Transverse colon (tissue), 4 donors: ENCODE data around the gene FBL. TPM values are rescaled to one million over a fixed set of nuclear protein-coding genes. Genes with fewer than 3 reads are reported as not detected.

Experiments used
- DNase-seq: peaks from one replicate; pipeline ENCODE4 v3.0.0-alpha.2; 2019
- H3K27ac ChIP-seq, 4 donors: fragments of 200-600 bp; sonication (generic); 2 replicates each; pipeline ENCODE4 v1.5.1; 2016 to 2018; ENCODE audit warnings: inconsistent platforms in 4 of 4
- H3K27me3 ChIP-seq: fragments of 200-600 bp; sonication (generic); 2 replicates; pipeline ENCODE4 v1.5.1; 2017; ENCODE audit warnings: inconsistent platforms
- H3K36me3 ChIP-seq, 4 donors: fragments of 200-600 bp; sonication (generic); 2 replicates each; pipeline ENCODE4 v1.5.1; 2017 to 2019; ENCODE audit warnings: inconsistent platforms in 4 of 4
- H3K4me1 ChIP-seq, 4 donors: fragments of 200-600 bp; sonication (generic); 2 replicates each; pipeline ENCODE4 v1.5.1; 2017 to 2020; ENCODE audit warnings: inconsistent platforms in 4 of 4
- H3K4me3 ChIP-seq, 4 donors: fragments of 200-600 bp; sonication (generic); 1 replicate in 1 of 4; 2 replicates in 3 of 4; pipeline versions ENCODE4 v1.5.1 to v1.6.1; 2017 to 2019; ENCODE audit warnings: inconsistent platforms in 4 of 4
- H3K9me3 ChIP-seq, 2 donors: fragments of 200-600 bp; sonication (generic); 2 replicates each; pipeline ENCODE4 v1.5.1; 2017 to 2019; ENCODE audit warnings: inconsistent platforms in 2 of 2
- EP300 ChIP-seq: sonication (generic); formaldehyde crosslinking; IDR thresholded peaks from one replicate; pipeline ENCODE4 v1.6.1; 2017; ENCODE audit warnings: antibody characterized with exemption, low read depth
- POLR2A ChIP-seq: fragments of 450-650 bp; IDR thresholded peaks from one replicate; pipeline ENCODE4 v1.6.1; 2016; ENCODE audit warnings: antibody characterized with exemption, mild to moderate bottlenecking, moderate library complexity
- POLR2AphosphoS5 ChIP-seq, 3 donors: sonication (generic); formaldehyde crosslinking; IDR thresholded peaks; one replicate each; pipeline ENCODE4 v1.6.1; 2016; ENCODE audit warnings: antibody characterized with exemption in 3 of 3
- WGBS, 2 donors: methylation state at CpG; one replicate each; pipeline ENCODE4 v1.1.5; 2018; ENCODE audit warnings: low coverage in 1 of 2; 5-methylcytosine and 5-hydroxymethylcytosine counted together
- in situ Hi-C, 4 donors: fragments of 200-750 bp; cut with MboI; loops; one replicate each; pipeline versions ENCODE4 v1.15.0 to v1.15.1; 2017; ENCODE audit warnings: low sequenced_read_pairs in 3 of 4, low pct_ligation_motif_present in 1 of 4, low pct_unique_long_range_greater_than_20kb in 1 of 4
- intact Hi-C: fragments of 100-400 bp; cut with DNase I; formaldehyde crosslinking; loops from one replicate; pipeline ENCODE4 v1.15.1; 2023; ENCODE audit warnings: low total_unique reads
- small RNA-seq, 4 donors: library from RNA; depleted of rRNA; stranded (forward); fragments of <200 nt; gene quantifications; one replicate each; pipeline ENCODE3, GENCODE V24; 2016
- total RNA-seq, 4 donors: library from RNA; depleted of rRNA; stranded (reverse); fragments of >200 nt; gene quantifications; one replicate each; pipeline ENCODE4 v1.1.0, GENCODE V29; 2016
- TF ChIP-seq, protein P1 (sequence below), 5 experiments: fragments of 200-600 bp in 3 of 5; fragments of 450-650 bp in 2 of 5; sonication (generic) in 3 of 5; IDR thresholded peaks; 1 replicate in 2 of 5; 2 replicates in 3 of 5; pipeline ENCODE4 v1.5.1; 2016 to 2017; ENCODE audit warnings: antibody characterized with exemption in 5 of 5, inconsistent platforms in 3 of 5, mild to moderate bottlenecking in 2 of 5, moderate library complexity in 1 of 5

Gene FBL
- total RNA-seq, 4 donors from 2014 or later, result 20.6 to 107 (median 62.6) TPM

DNA sequence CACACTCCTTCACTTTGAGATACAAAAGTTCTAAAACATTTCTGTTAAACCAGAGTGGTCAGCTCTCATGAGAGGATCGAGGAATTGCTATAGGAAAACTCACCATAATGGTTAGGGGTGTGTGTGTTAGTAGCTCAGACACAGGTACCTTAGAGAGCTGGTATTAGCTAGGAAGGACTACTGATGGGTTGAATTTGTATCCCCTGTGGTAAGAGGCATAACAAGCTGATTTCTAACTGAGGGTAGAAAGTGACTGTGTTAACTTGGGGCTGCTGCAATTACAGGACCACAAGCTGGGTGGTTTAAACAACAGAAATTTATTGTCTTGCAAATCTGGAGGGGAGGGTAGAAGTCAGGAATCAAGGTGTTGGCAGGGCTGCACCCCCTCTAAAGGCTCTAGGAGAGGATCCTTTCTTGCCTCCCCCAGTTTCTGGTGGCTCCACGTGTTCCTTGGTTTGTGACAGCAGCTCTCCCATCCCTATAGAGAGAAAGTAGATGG, 50.1 kb downstream of the FBL start:
- no peak overlapping the region for H3K4me3 ChIP-seq
- no peaks in the 10 kb centered on the region for H3K36me3 ChIP-seq
- WGBS, 2 donors, result 28 to 33% methylated on average over 1 to 2 of the region's 2 CpGs
- intact Hi-C loops, result loop anchor here (10.0 kb wide), 1 partner anchor 169 kb away; no protein-coding TSS in a partner anchor
- TF ChIP-seq POLR2AphosphoS5 (IDR thresholded peaks at IDR 0.05) (no peak), EP300 (no peak), POLR2A (no peak)
- TF ChIP-seq, protein P1, sequence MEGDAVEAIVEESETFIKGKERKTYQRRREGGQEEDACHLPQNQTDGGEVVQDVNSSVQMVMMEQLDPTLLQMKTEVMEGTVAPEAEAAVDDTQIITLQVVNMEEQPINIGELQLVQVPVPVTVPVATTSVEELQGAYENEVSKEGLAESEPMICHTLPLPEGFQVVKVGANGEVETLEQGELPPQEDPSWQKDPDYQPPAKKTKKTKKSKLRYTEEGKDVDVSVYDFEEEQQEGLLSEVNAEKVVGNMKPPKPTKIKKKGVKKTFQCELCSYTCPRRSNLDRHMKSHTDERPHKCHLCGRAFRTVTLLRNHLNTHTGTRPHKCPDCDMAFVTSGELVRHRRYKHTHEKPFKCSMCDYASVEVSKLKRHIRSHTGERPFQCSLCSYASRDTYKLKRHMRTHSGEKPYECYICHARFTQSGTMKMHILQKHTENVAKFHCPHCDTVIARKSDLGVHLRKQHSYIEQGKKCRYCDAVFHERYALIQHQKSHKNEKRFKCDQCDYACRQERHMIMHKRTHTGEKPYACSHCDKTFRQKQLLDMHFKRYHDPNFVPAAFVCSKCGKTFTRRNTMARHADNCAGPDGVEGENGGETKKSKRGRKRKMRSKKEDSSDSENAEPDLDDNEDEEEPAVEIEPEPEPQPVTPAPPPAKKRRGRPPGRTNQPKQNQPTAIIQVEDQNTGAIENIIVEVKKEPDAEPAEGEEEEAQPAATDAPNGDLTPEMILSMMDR (IDR thresholded peaks at IDR 0.05), result no peak
- DNase-seq, result no peak
- H3K27ac ChIP-seq, result no peak overlapping the region
- H3K4me1 ChIP-seq, result no peaks in the 10 kb centered on the region
- in situ Hi-C loops, result loop anchor here in 2 of 4 donors (10.0 kb wide), 1 partner anchor 49 kb away; the partner anchor contains the start of gene FBL (in 2 of the 2)
- no peaks in the 10 kb centered on the region for H3K9me3 ChIP-seq
- peaks cover 15% of the 10 kb centered on the region for H3K27me3 ChIP-seq

DNA sequence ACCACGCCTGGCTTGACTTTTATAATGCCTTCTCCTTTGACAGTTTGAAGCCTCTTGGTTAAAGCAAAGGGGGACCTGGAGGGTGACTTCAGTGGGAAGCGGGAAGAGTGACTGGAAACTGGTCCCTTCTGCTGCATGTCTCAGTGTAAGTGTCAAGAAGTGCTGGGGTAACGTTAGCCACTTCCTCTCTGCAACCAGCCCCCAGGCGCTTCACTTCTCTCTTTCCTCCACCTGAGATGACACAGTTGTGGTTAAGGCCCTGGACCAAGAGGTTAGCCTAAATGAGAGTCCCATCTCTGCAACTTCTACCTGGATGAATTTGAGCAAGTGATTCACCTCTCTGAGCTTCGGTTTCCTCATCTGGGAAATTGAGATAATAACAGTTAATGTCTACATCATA, 51.2 kb downstream of the FBL start:
- no peak overlapping the region for H3K4me3 ChIP-seq
- no peaks in the 10 kb centered on the region for H3K36me3 ChIP-seq
- H3K9me3 ChIP-seq, result no peaks in the 10 kb centered on the region
- 40 to 65% methylated on average over 2 to 5 of the region's 5 CpGs for WGBS, 2 donors
- TF ChIP-seq, protein P1 (IDR thresholded peaks at IDR 0.05), result no peak
- TF ChIP-seq EP300, result no peak
- DNase-seq, result no peak
- intact Hi-C loops, result loop anchor here (10.0 kb wide), 1 partner anchor 170 kb away; no protein-coding TSS in a partner anchor
- no peak overlapping the region for H3K27ac ChIP-seq
- in situ Hi-C loops, result loop anchor here in 2 of 4 donors (10.0 kb wide), 1 partner anchor 50 kb away; the partner anchor contains the start of gene FBL (in 2 of the 2)
- no peaks in the 10 kb centered on the region for H3K4me1 ChIP-seq
- H3K27me3 ChIP-seq, result peaks cover 15% of the 10 kb centered on the region

DNA sequence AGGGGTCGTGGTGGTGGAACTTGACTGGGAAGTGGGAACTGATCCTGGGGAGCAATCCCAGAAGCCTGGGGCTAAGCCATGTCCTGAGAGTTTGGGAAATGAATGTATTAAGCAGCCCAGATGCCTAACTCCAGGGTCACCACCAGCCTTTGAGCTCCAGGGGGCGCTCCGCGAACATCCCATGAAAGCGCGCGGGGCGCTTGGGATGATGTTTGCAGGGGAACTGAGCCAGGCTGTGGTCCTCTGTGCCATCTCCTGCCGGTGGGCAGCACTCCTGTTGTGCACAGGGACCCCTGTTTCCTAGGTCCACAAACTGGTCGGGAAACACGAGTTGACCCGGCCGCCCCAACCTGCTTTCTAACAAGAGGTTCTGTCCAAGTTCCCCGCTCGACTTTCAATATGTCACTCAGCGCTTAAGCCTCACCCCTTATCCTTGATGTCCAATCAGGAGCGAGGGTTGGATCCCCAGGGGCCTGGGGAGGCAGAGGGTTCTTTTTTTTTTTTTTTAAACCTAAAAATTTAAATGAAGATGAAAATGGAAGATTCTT, 53.1 kb downstream of the FBL start:
- 0 to 1% methylated on average over 1 to 17 of the region's 17 CpGs for WGBS, 2 donors
- DNase-seq, result peak; percentile 71
- in situ Hi-C loops (loop anchor here in 2 of 4 donors (10.0 kb wide), 1 partner anchor 52 kb away; the partner anchor contains the start of gene FBL (in 2 of the 2)), intact Hi-C loops (loop anchor here (10.0 kb wide), 1 partner anchor 172 kb away; no protein-coding TSS in a partner anchor)
- Histone ChIP-seq H3K4me3 (peak overlapping the region; percentile 27 to 49 (median 32)), H3K27ac (no peak overlapping the region), H3K36me3 (no peaks in the 10 kb centered on the region), H3K9me3 (no peaks in the 10 kb centered on the region), H3K27me3 (peaks cover 13% of the 10 kb centered on the region), H3K4me1 (no peaks in the 10 kb centered on the region)
- no peak for TF ChIP-seq POLR2A
- TF ChIP-seq, protein P1 (IDR thresholded peaks at IDR 0.05), result peak; percentile 79 to 84 (median 83)

DNA sequence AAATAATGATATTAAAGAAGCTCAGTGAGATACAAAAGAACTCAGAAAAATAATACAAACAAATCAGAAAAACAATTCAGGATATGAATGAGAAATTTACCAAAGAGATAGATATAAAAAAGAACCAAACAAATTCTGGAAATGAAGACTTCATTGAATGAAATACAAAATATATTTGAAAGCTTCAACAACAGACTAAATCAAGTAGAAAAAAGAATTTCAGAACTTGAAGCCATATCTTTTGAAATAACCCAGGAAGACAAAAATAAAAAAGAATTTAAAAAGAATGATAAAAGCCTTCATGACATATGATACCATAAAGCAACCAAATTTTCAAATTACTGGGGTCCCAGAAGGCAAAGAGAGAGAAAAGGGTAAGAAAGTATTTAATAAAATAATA, 57.9 kb downstream of the FBL start:
- H3K36me3 ChIP-seq, result no peaks in the 10 kb centered on the region
- intact Hi-C loops, result no loop called here
- H3K27ac ChIP-seq, result no peak overlapping the region
- TF ChIP-seq POLR2A, result no peak
- TF ChIP-seq, protein P1 (IDR thresholded peaks at IDR 0.05), result no peak
- TF ChIP-seq EP300, result no peak
- TF ChIP-seq POLR2AphosphoS5 (IDR thresholded peaks at IDR 0.05), result no peak
- H3K27me3 ChIP-seq, result peaks cover 22% of the 10 kb centered on the region
- DNase-seq, result no peak
- peaks cover 0 to 4% of the 10 kb centered on the region in 2 donors for H3K9me3 ChIP-seq
- H3K4me3 ChIP-seq, result no peak overlapping the region
- no peaks in the 10 kb centered on the region for H3K4me1 ChIP-seq
- in situ Hi-C loops, result no loop called here

Small RNA genes lying within 50 kb of the gene (small RNA-seq; reads per million reads assigned to genes)
- 0 reads per million in 4 donors for gene MIR6719

Other genes starting within 250 kb of the FBL start
- not detected for gene LGALS13, start 243.9 kb downstream of the FBL start, total RNA-seq
- not detected for gene LGALS16, start 190.5 kb downstream of the FBL start, total RNA-seq
- not detected for gene LGALS14, start 141.9 kb downstream of the FBL start, total RNA-seq
- not detected for gene CLC, start 108.3 kb downstream of the FBL start, total RNA-seq
- not detected for gene LEUTX, start 67.5 kb downstream of the FBL start, total RNA-seq
- 10 to 100 TPM; 13.3 to 16.1 (median 15.1) TPM for gene DYRK1B, start 12.2 kb downstream of the FBL start, total RNA-seq
- gene FCGBP, start 88.3 kb upstream of the FBL start, total RNA-seq, result 1,000 to 10,000 TPM; 1,603 to 6,178 (median 2,329) TPM
- 10 to 100 TPM; 46.4 to 83.4 (median 77.5) TPM for gene PSMC4, start 124.8 kb upstream of the FBL start, total RNA-seq
- 1 to 10 TPM in 3 of 4 donors, under 1 TPM in 1; 0.60 to 8.1 (median 2.4) TPM for gene ZNF546, start 150.7 kb upstream of the FBL start, total RNA-seq
- 10 to 100 TPM in 3 of 4 donors, 1 to 10 TPM in 1; 4.5 to 87.8 (median 25.5) TPM for gene ZNF780B, start 209.9 kb upstream of the FBL start, total RNA-seq
- gene ZNF780A, start 244.6 kb upstream of the FBL start, total RNA-seq, result 10 to 100 TPM in 1 of 4 donors, 1 to 10 TPM in 3; 3.0 to 19.7 (median 7.2) TPM